Smooth muscle cell (in vitro differentiated cells): ENCODE measurements around the gene MED13L. TPM values are rescaled to one million over a fixed set of nuclear protein-coding genes. Genes with fewer than 3 reads are reported as not detected.
A peak's percentile ranks its signal among the peaks of the same experiment; 100 is the strongest.

Source experiments
- DNase-seq: peaks from one replicate; lab custom pipeline; 2025; ENCODE audit not compliant: unreplicated experiment; lab: John Stamatoyannopoulos, UW
- H2AFZ ChIP-seq: fragments of 200-600 bp; sonication (generic); 2 replicates; pipeline ENCODE4 v1.6.0; 2016; ENCODE audit warnings: antibody characterized with exemption, low read depth, mild to moderate bottlenecking
- H3F3A ChIP-seq: fragments of 200-600 bp; sonication (generic); 2 replicates; pipeline ENCODE4 v1.6.0; 2017; ENCODE audit warnings: antibody characterized with exemption, low read depth
- H3K27ac ChIP-seq: fragments of 200-600 bp; sonication (generic); 2 replicates; pipeline ENCODE4 v1.5.1; 2016; ENCODE audit warnings: low read depth, mild to moderate bottlenecking
- H3K27me3 ChIP-seq: fragments of 200-600 bp; sonication (generic); 2 replicates; pipeline ENCODE4 v1.6.1; 2016; ENCODE audit warnings: low read depth, mild to moderate bottlenecking
- H3K36me3 ChIP-seq: fragments of 200-600 bp; sonication (generic); 2 replicates; pipeline ENCODE4 v1.5.1; 2016; ENCODE audit warnings: low read depth
- H3K4me1 ChIP-seq: fragments of 200-600 bp; sonication (generic); 2 replicates; pipeline ENCODE4 v1.5.1; 2016; ENCODE audit warnings: low read depth
- H3K4me2 ChIP-seq: fragments of 200-600 bp; sonication (generic); 2 replicates; pipeline ENCODE4 v1.6.0; 2016; ENCODE audit warnings: mild to moderate bottlenecking
- H3K4me3 ChIP-seq: fragments of 200-600 bp; sonication (generic); 2 replicates; pipeline ENCODE4 v1.5.1; 2016; ENCODE audit warnings: mild to moderate bottlenecking
- H3K79me2 ChIP-seq: fragments of 200-600 bp; sonication (generic); 2 replicates; pipeline ENCODE4 v1.6.0; 2016; ENCODE audit warnings: low read depth, mild to moderate bottlenecking
- H3K9ac ChIP-seq: fragments of 200-600 bp; sonication (generic); 2 replicates; pipeline ENCODE4 v1.6.0; 2016; ENCODE audit warnings: low read depth
- H3K9me3 ChIP-seq: fragments of 200-600 bp; sonication (generic); replicated peaks from 2 replicates; pipeline ENCODE4 v1.5.1; 2016; ENCODE audit warnings: low read depth
- H4K20me1 ChIP-seq: fragments of 200-600 bp; sonication (generic); 2 replicates; pipeline ENCODE4 v1.6.0; 2016; ENCODE audit warnings: low read depth
- CTCF ChIP-seq: fragments of 200-600 bp; sonication (generic); IDR thresholded peaks from 2 replicates; pipeline ENCODE4 v1.5.1; 2017; ENCODE audit warnings: borderline replicate concordance, mild to moderate bottlenecking, antibody characterized with exemption; ENCODE audit not compliant: insufficient read depth, poor library complexity, severe bottlenecking
- WGBS: methylation state at CpG from one replicate; pipeline ENCODE4 v1.1.7; 2016; ENCODE audit warnings: low lambda C conversion rate; 5-methylcytosine and 5-hydroxymethylcytosine counted together
- polyA plus RNA-seq: library from polyadenylated mRNA; unstranded; fragments of >200 nt; fragmentation: Nextera tagmentation; extraction: Ambion mirVana; gene quantifications from 2 replicates; pipeline ENCODE4 v1.2.1, GENCODE V29; 2016
- total RNA-seq: library from RNA; depleted of rRNA; stranded (reverse); fragments of >200 nt; gene quantifications from 2 replicates; pipeline ENCODE4 v1.2.3, GENCODE V29; 2014

The MED13L gene
- total and polyA plus RNA-seq, 2 experiments from 2014 or later = 13.2 to 74.3 TPM

- H3K4me2 ChIP-seq = peak overlapping the region; percentile 42
- peaks cover 12% of the 10 kb centered on the region for H3F3A ChIP-seq
- no peak overlapping the region for H2AFZ ChIP-seq
- TF ChIP-seq CTCF = no peak
- H3K27me3 ChIP-seq = no peaks in the 10 kb centered on the region
- no peak for DNase-seq
- 87% methylated on average over 5 of the region's 5 CpGs for WGBS
- no peaks in the 10 kb centered on the region for H3K9me3 ChIP-seq
- H3K9ac ChIP-seq = peak overlapping the region; percentile 1
- no peaks in the 10 kb centered on the region for H3K36me3 ChIP-seq
- H3K4me1 ChIP-seq = peaks cover 47% of the 10 kb centered on the region
- no peak overlapping the region for H3K4me3 ChIP-seq
- H3K27ac ChIP-seq = peak overlapping the region; percentile 96
- peaks cover 98% of the 10 kb centered on the region for H3K79me2 ChIP-seq
- H4K20me1 ChIP-seq = peaks cover 46% of the 10 kb centered on the region
These were observed 127.0 kb downstream of the MED13L start for GRCh38 chr12:116150452-116150851.

- no peaks in the 10 kb centered on the region for H3K27me3 ChIP-seq
- peaks cover 12% of the 10 kb centered on the region for H3F3A ChIP-seq
- peak overlapping the region; percentile 1 for H3K9ac ChIP-seq
- peaks cover 51% of the 10 kb centered on the region for H4K20me1 ChIP-seq
- no peaks in the 10 kb centered on the region for H3K9me3 ChIP-seq
- H2AFZ ChIP-seq = no peak overlapping the region
- no peak overlapping the region for H3K4me3 ChIP-seq
- no peaks in the 10 kb centered on the region for H3K36me3 ChIP-seq
- H3K4me2 ChIP-seq = peak overlapping the region; percentile 42
- H3K27ac ChIP-seq = peak overlapping the region; percentile 96
- TF ChIP-seq CTCF = no peak
- no peak for DNase-seq
- H3K79me2 ChIP-seq = peaks cover 98% of the 10 kb centered on the region
- WGBS = 75% methylated on average over 4 of the region's 4 CpGs
- H3K4me1 ChIP-seq = peaks cover 47% of the 10 kb centered on the region
These were observed 127.5 kb downstream of the MED13L start for GRCh38 chr12:116150001-116150400.

GRCh38 chr12:116148844-116149243 is 128.6 kb downstream of the MED13L start:
- peaks cover 54% of the 10 kb centered on the region for H4K20me1 ChIP-seq
- H3K4me3 ChIP-seq = no peak overlapping the region
- DNase-seq = no peak
- WGBS = 93% methylated on average over 3 of the region's 3 CpGs
- H3K27me3 ChIP-seq = no peaks in the 10 kb centered on the region
- peaks cover 96% of the 10 kb centered on the region for H3K79me2 ChIP-seq
- TF ChIP-seq CTCF = no peak
- H2AFZ ChIP-seq = no peak overlapping the region
- H3K27ac ChIP-seq = peak overlapping the region; percentile 96
- H3K9me3 ChIP-seq = no peaks in the 10 kb centered on the region
- peaks cover 5% of the 10 kb centered on the region for H3F3A ChIP-seq
- H3K4me2 ChIP-seq = peak overlapping the region; percentile 42
- H3K9ac ChIP-seq = no peak overlapping the region
- peaks cover 47% of the 10 kb centered on the region for H3K4me1 ChIP-seq
- no peaks in the 10 kb centered on the region for H3K36me3 ChIP-seq

GRCh38 chr12:116146386-116146785 is 131.1 kb downstream of the MED13L start:
- no peak for TF ChIP-seq CTCF

More at GRCh38 chr12:116146386-116146785, 131.1 kb downstream of the MED13L start:
- no peak overlapping the region for H2AFZ ChIP-seq
- no peaks in the 10 kb centered on the region for H3K9me3 ChIP-seq
- H3F3A ChIP-seq = peaks cover 18% of the 10 kb centered on the region
- H3K9ac ChIP-seq = no peak overlapping the region
- peaks cover 36% of the 10 kb centered on the region for H3K4me1 ChIP-seq
- WGBS = 49% methylated on average over 8 of the region's 8 CpGs
- DNase-seq = no peak
- no peak overlapping the region for H3K4me3 ChIP-seq
- peaks cover 92% of the 10 kb centered on the region for H3K79me2 ChIP-seq
- peak overlapping the region; percentile 50 for H3K27ac ChIP-seq
- no peaks in the 10 kb centered on the region for H3K36me3 ChIP-seq
- peaks cover 68% of the 10 kb centered on the region for H4K20me1 ChIP-seq
- no peaks in the 10 kb centered on the region for H3K27me3 ChIP-seq
- H3K4me2 ChIP-seq = peak overlapping the region; percentile 48
